Measurements from ENCODE around the gene TOPBP1.

The TOPBP1 gene

DNA sequence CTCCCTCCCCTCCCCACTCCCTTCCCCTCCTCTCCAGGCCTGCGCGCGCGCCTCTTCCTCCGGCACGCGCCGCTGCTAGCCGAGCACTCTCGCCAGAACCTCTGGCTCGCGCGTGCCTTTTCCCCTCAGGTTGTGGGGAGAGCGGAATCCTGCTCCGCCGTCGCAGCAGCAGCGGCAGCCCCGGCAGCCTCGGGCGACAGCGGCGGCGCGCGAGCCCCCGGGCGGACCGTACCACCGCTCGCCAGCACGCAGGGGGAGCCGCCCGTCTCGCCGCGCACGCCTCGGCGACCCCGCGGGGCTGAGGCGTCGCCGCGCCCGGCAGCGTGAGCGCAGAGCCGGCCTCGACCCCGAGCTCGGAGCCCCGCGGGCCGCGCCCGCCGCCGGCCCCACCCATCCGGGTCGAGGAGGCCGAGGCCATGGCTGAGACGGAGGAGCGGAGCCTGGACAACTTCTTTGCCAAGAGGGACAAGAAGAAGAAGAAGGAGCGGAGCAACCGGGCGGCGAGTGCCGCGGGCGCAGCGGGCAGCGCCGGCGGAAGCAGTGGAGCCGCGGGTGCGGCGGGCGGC lies 88.0 kb downstream of the TOPBP1 start, which contains the start of gene CDV3:
Gene CDV3 (plus strand): TSS at position 58 of the 566 bp plus-strand sequence. CDS start 359 bp downstream, at position 417.
- TF ChIP-seq GATA2 (IDR thresholded peaks at IDR 0.05; ENCODE audit: low read depth, low read length) (no peak), GATA3 (IDR thresholded peaks at IDR 0.05; ENCODE audit: low read depth, low read length) (no peak)

DNA sequence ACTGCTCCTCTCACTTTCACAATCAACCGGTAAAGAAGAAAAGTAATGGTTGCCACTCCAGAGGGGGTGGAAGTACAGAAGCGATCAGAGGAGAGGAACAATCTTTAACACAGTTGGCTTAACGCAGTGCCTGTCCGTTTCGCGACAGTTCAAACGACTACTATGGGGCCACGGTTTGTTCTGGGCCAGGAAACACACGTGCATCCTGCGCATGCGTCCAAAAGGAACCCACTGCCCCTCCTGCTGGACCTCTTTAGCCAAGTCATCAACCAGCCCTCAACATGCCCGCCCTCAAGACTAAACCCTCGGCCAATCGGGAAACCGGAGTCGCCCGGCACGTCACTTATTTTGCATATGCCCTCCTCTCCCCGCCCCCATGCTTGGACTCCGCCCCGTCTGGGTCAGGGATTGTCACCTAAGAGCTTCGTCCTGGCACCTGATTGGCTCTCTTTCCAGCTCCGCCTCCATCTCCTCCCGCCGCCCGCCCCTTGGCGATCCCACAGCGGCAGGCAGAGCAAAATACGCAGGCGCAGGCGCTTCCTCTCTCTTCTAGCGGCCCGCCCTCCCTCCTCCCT lies 88.6 kb downstream of the TOPBP1 start:
- TF ChIP-seq GATA3 (IDR thresholded peaks at IDR 0.05; ENCODE audit: low read depth, low read length) (no peak), GATA2 (IDR thresholded peaks at IDR 0.05; ENCODE audit: low read depth, low read length) (no peak)

DNA sequence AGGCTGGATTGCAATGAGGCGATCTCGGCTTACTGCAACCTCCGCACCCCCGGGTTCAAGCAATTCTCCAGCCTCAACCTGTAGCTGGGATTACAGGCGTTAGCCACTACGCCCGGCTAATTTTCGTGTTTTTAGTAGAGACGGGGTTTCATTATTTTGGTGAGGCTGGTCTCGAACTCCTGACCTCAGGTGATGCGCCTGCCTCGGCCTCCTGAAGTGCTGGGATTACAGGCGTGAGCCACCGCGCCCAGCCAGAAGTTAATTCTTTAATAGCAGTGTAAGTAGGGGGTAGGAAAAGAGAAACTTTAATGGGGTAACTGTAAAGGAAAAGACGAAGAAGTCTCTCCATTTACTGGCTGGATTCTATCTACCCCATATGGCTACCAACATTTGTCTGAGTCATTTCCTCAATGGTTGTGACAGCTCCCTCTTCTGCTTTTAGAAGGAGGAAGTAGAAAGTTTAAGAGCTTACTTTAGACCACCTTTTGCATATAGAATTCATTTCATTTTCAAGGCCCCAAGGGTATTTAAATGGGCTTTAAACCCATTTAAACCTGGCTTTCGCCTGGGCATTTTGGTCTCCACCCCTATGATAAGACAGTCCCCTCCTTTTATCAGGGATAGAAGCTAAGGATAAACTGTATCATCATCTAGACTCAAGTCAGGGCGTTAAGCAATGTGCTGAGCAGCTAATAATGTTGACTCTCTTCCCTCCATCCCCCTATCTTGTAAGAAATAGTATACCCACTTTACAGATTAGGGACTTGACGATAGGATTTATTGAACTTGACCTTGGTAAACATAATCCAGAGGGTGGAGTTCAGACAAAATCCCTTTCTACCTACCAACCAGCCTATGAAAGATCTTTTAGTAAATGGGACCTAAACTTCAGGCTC lies 89.3 kb downstream of the TOPBP1 start:
- TF ChIP-seq GATA2 (IDR thresholded peaks at IDR 0.05; ENCODE audit: low read depth, low read length): no peak
- TF ChIP-seq GATA3 (IDR thresholded peaks at IDR 0.05; ENCODE audit: low read depth, low read length): no peak

DNA sequence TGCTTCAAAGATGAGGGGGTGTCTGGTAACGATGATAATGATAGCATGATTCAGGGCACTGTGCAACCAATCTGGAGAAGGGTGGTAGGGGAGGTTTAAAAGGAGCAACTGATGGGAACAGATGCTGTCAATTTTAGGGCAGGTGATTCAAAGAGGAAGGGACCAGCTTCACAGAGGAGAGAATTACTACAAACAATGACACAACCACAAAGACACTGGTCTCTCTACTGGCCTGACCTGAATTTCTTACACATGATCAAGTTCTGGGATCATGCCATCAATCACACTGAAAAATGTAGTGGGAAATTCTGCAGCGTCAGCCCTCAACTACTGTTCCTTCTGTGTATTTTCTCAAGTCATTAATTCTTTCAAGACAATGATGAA lies 90.8 kb downstream of the TOPBP1 start:
- TF ChIP-seq GATA2 (IDR thresholded peaks at IDR 0.05; ENCODE audit: low read depth, low read length) (no peak), GATA3 (IDR thresholded peaks at IDR 0.05; ENCODE audit: low read depth, low read length) (no peak)

DNA sequence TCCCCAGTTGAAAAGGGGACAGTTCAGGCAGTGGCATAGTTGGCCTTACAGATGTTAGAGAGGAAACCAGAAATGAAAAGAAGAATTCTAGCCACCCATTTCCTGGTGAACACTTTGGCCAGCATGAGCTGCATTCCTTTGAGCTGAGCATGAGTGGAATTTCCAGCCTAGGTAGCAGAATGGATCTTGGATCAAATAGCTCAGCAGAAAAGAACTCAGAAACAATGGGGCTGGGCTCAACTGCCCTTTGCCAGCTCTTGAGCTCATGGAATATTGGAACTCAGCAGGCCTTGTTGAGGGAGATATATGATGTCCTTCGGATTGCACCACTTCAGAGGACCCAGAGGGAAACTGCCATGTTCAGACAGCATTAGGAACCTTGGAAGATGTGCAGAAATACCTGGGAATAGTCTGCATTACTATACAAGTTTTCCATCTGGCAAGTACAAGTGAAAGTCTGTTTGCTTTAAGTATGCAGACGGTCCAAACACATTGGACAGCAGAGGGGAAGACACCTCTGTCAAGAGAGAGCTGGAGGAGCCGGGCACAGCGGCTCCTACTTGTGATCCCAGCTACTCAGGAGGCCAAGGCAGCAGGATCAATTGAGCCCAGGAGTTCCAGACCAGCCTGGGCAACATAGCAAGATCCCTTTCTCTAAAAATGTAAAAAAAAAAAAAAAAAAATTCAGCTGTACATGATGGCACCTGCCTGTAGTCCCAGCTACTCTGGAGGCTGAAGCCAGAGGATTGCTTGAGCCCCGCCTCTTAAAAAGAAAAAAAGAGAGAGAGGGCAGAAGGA lies 91.4 kb downstream of the TOPBP1 start:
- TF ChIP-seq GATA2 (IDR thresholded peaks at IDR 0.05; ENCODE audit: low read depth, low read length): no peak
- TF ChIP-seq GATA3 (IDR thresholded peaks at IDR 0.05; ENCODE audit: low read depth, low read length): no peak

DNA sequence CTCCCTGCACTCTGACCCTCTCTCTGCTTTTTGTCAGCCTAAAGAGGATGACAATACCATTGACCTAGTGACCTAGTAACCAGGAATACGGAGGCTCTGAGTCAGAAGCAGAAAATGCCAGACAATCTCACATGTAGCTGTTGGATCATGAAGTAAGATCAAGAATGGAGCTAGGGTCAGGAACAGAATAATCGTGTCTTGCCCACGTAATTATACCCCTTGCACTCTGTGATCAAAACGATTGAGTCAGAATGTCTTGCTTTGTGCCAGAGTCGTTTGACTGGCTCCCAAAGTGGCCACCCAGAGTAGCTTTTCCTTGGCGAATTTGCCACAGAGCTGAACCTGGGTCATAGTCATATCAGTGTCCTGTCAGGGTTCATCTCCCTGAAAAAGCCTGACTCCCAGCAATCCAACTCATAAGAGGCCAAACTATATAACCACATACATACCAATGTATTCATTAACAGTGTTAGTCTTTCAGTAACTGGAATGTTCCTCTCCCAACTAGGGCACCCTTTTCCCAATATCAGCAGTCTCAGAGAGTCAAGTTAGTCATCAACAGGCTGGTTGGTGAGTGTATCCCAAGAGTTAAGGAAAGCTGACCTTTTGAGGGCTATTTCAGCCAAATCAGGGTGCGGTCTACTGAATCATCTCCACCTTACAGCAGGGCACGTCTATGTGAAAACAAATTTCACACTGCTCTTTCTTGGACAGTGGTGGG lies 93.3 kb downstream of the TOPBP1 start:
- TF ChIP-seq GATA2 (IDR thresholded peaks at IDR 0.05; ENCODE audit: low read depth, low read length): no peak
- no peak for TF ChIP-seq GATA3 (IDR thresholded peaks at IDR 0.05; ENCODE audit: low read depth, low read length)

DNA sequence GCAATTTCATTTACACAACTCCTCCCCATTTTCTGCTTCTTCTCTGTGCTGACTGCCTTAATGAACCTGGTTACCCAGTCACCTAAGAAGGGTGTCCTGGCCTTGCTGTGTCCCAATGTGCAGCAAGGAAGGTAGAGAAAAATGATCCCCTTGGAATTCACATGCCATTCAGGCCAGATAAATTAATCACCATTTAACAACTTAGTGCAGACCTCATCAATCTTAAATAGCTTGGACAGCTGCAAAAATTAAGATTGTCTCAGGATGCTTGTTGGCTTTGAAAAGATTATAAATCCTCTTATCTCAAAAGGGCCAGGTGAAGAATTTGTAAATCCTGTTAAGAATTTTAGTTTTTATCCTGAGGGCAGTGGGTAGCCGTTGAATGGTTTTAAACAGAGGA lies 97.9 kb downstream of the TOPBP1 start:
- TF ChIP-seq GATA2 (IDR thresholded peaks at IDR 0.05; ENCODE audit: low read depth, low read length) (no peak), GATA3 (IDR thresholded peaks at IDR 0.05; ENCODE audit: low read depth, low read length) (no peak)

DNA sequence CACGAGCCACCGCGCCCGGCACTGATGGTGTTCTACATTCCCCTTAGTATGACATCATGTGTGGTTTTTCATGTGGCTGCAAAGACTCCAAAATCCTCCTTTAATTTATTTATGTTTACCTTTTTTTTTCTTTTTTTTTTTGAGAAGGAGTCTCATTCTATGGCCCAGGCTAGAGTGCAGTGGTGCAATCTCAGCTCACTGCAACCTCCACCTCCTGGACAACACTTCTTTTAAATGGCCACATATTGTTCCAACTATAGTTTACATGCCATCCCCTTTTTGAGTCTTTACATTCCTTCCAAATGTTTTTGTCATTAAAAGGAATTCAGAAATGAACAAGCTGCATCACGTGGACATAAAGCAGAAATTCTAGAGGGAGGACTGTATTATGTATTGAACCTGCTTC lies 98.6 kb downstream of the TOPBP1 start:
- TF ChIP-seq GATA3 (IDR thresholded peaks at IDR 0.05; ENCODE audit: low read depth, low read length): no peak
- no peak for TF ChIP-seq GATA2 (IDR thresholded peaks at IDR 0.05; ENCODE audit: low read depth, low read length)

DNA sequence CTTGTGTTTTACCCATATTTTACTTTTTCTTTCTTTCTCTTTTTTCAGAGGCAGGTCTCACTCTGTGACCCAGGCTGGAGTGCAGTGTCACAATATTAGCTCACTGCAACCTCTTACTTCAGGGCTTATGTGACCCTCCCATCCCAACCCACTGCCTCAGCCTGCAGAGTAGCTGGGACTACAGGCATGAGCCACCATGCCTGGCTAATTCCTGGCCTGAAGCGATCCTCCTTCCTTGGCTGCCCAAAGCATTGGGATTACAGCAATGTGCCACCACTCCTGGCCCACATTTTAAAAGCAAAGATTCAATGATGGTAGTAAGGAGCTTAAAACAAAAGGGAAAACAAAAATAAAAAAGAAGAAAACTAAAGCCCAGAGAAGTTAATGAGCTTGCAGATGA lies 99.4 kb downstream of the TOPBP1 start:
- no peak for TF ChIP-seq GATA2 (IDR thresholded peaks at IDR 0.05; ENCODE audit: low read depth, low read length)
- TF ChIP-seq GATA3 (IDR thresholded peaks at IDR 0.05; ENCODE audit: low read depth, low read length): no peak

DNA sequence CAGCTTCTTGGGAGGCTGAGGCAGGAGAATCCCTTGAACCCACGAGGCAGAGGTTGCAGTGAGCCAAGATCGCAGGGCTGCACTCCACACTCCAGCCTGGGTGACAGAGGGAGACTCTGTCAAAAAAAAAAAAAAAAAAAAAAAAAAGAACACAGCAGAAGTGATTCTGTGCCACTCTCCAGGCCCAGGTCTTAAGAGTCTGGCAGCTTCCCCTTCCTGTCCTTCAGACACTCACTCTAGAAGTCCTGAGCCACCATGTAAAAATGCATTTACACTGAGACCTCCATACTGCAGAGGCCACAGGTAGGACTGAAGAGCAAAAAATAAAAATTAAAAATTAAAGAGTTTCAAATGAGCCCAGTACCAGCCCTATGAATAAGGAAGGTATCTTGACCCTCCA lies 100.1 kb downstream of the TOPBP1 start:
- no peak for TF ChIP-seq GATA2 (IDR thresholded peaks at IDR 0.05; ENCODE audit: low read depth, low read length)
- TF ChIP-seq GATA3 (IDR thresholded peaks at IDR 0.05; ENCODE audit: low read depth, low read length): no peak

All from SH-SY5Y (cell line).